Measurements from ENCODE around the gene POLR1D. TPM values are rescaled to one million over a fixed set of nuclear protein-coding genes. Genes with fewer than 3 reads are reported as not detected.
A peak's percentile ranks its signal among the peaks of the same experiment; 100 is the strongest.

Gene POLR1D
- total and polyA plus RNA-seq, 12 donors = 62.3 to 130 (median 78.5) TPM

GRCh38 chr13:27659145-27659865 lies 37.6 kb downstream of the POLR1D start:
- ATAC-seq (peak in 2 of 8 donors; percentile 13 to 48), DNase-seq (no peak)
- WGBS, 2 donors = 36 to 43% methylated on average over 7 of the region's 7 CpGs
- no peaks in the 10 kb centered on the region for H3K27me3 ChIP-seq
- intact Hi-C loops (cut with DNase I) = loop anchor here in 1 of 10 donors (10.0 kb wide), 1 partner anchor 75 kb away; no protein-coding TSS in a partner anchor
- H3K36me3 ChIP-seq = peaks cover 0 to 4% (median 0%) of the 10 kb centered on the region in 9 donors
- H3K9me3 ChIP-seq = no peaks in the 10 kb centered on the region
- H3K4me1 ChIP-seq = peaks cover 0 to 64% (median 18%) of the 10 kb centered on the region in 9 donors
- H3K4me3 ChIP-seq = no peak overlapping the region
- no peak for TF ChIP-seq CTCF (IDR thresholded peaks at IDR 0.05)
- H3K27ac ChIP-seq = no peak overlapping the region

GRCh38 chr13:27660511-27660910 lies 38.8 kb downstream of the POLR1D start:
- H3K4me3 ChIP-seq = no peak overlapping the region
- intact Hi-C loops (cut with DNase I) = loop anchor here in 4 of 10 donors (5.0 to 10.0 kb wide), 3 partner anchors 122 to 126 kb away; no protein-coding TSS in a partner anchor
- ATAC-seq (no peak), DNase-seq (no peak)
- H3K9me3 ChIP-seq = no peaks in the 10 kb centered on the region
- H3K4me1 ChIP-seq = peaks cover 0 to 64% (median 18%) of the 10 kb centered on the region in 9 donors
- WGBS, 2 donors = 96% methylated on average over 6 of the region's 6 CpGs
- no peak overlapping the region for H3K27ac ChIP-seq
- TF ChIP-seq CTCF (IDR thresholded peaks at IDR 0.05) = no peak
- H3K27me3 ChIP-seq = no peaks in the 10 kb centered on the region
- H3K36me3 ChIP-seq = peaks cover 0 to 9% (median 0%) of the 10 kb centered on the region in 9 donors

DNA sequence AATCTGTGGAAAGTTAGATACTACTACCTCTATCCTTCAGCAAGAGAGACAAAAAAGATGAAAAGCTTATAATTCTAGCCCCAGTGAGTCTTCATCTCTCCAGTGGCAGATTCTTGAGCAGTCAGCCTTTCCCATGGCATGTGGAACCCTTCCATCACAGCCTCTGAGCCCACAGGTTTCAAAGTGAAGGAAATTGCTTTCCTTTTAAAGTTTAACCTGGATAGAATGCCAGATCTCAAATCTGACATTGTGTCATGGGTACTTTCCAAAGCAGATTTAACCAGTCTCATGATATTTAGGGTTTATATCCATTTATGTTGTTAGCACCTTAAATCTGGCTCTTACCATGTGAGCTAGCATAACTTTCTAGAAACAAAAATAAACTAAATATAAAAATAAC lies 39.3 kb downstream of the POLR1D start:
- H3K4me3 ChIP-seq = no peak overlapping the region
- no peaks in the 10 kb centered on the region for H3K27me3 ChIP-seq
- peaks cover 0 to 15% (median 0%) of the 10 kb centered on the region in 9 donors for H3K36me3 ChIP-seq
- TF ChIP-seq CTCF (IDR thresholded peaks at IDR 0.05) = no peak
- intact Hi-C loops (cut with DNase I) = loop anchor here in 4 of 10 donors (5.0 to 10.0 kb wide), 3 partner anchors 121 to 126 kb away; no protein-coding TSS in a partner anchor
- DNase-seq = no peak
- no peak overlapping the region for H3K27ac ChIP-seq
- no peak for ATAC-seq
- H3K4me1 ChIP-seq = peaks cover 0 to 64% (median 18%) of the 10 kb centered on the region in 9 donors
- no peaks in the 10 kb centered on the region for H3K9me3 ChIP-seq

GRCh38 chr13:27662738-27663470 lies 41.2 kb downstream of the POLR1D start:
- TF ChIP-seq CTCF (IDR thresholded peaks at IDR 0.05) = no peak
- H3K36me3 ChIP-seq = peaks cover 0 to 32% (median 0%) of the 10 kb centered on the region in 9 donors
- H3K4me3 ChIP-seq = no peak overlapping the region
- DNase-seq (no peak), ATAC-seq (peak in 4 of 8 donors; percentile 43 to 75 (median 58))
- no peaks in the 10 kb centered on the region for H3K9me3 ChIP-seq
- intact Hi-C loops (cut with DNase I) = loop anchor here in 4 of 10 donors (5.0 to 10.0 kb wide), 3 partner anchors 119 to 128 kb away; no protein-coding TSS in a partner anchor
- H3K4me1 ChIP-seq = peaks cover 0 to 71% (median 18%) of the 10 kb centered on the region in 9 donors
- H3K27ac ChIP-seq = no peak overlapping the region
- 52 to 55% methylated on average over 2 of the region's 2 CpGs for WGBS, 2 donors
- H3K27me3 ChIP-seq = no peaks in the 10 kb centered on the region

All from heart right ventricle (tissue), 16 donors.